ENCODE results near the gene MEIOB.
"Not testable (repeated sequence)": the region's sequence is repeated elsewhere in the genome, so short reads cannot be mapped to it uniquely, and the experiment has no call there.

Gene MEIOB

DNA sequence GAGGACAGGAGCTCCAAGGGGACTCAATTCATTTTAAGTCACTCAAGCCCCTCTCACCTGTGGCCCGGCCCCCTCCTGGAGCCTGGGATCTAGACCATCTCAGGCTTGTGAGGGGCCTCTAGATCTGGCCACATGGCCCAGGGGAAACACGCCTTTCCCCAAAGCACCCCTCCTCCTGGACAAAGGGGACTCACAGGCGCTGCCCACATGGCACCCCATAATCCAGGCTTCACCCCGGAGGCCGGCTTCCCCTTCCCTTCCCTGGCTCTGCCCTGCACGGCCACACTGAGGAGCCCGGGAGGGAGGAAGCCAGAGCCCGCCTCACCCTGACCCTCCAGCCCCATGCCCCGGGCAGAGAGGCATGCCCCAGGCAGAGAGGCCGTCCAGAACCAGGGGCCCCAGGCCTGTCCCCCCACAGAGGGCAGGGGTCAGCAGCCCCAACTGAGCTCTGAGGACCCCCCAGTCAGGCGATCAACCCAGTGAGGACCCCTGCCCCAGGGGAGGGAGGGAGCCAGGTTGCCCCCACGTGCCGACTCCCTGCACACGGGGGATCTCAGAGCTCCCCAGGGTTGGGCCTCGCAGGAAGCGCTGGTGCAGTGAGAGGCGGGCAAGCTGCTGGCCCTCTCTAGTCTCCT, 35.4 kb upstream of the MEIOB start:
- DNase-seq (ENCODE audit: low read depth in 2 of 2): no peak

- no peak for DNase-seq (ENCODE audit: low read depth in 2 of 2)
Measured at GRCh38 chr16:1906846-1907165, 34.8 kb upstream of the MEIOB start.

- DNase-seq (ENCODE audit: low read depth in 2 of 2): no peak
Measured at GRCh38 chr16:1906055-1906845, 34.3 kb upstream of the MEIOB start.

DNA sequence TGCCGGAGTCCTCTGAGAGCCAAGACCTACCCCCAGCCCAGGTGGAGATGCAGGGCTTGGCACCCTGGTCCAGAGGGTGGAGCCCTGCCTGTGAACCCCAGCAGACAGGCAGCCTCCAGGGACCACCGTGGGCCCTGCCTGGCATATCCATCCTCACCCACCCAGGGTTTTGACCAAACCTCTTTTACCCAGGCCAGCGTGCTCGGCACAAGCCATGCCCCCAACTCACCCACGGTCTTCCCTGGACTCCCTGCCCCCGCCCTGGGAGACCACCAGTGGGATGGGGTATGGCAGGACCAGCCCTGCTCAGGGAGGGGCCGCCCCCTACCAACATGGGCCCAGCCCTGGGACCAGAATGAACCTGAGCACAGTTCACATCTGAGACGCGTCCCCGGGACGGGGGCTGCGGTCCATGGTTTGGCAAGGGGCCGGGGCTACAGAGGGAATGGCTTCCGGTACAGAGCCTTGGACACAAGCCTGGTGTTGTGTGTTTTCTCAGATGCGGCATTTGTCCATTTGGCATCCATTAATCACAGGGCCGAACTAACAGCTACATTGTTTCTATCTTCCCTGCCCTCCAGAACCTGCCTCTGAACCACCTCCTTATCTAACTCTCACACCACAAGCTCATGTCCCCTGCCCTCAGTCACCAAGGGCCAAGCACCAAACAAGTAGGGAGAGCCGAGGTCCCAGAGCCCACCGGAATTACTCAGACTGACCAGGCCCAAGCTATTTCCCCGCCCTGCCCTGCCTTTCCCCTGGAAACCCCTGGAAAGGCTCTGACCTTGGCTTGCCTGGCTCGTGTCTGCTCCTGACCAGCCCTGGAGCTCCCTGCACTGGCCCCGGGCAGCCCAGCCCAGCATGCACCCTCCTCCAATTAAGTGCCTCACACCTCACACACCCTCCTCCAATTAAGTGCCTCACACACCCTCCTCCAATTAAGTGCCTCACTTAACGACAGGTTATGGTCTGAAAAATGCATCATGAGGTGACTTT, 32.2 kb upstream of the MEIOB start:
- DNase-seq (ENCODE audit: low read depth in 2 of 2): no peak

GRCh38 chr16:1903220-1903574, 31.2 kb upstream of the MEIOB start:
- no peak for DNase-seq (ENCODE audit: low read depth in 2 of 2)

DNA sequence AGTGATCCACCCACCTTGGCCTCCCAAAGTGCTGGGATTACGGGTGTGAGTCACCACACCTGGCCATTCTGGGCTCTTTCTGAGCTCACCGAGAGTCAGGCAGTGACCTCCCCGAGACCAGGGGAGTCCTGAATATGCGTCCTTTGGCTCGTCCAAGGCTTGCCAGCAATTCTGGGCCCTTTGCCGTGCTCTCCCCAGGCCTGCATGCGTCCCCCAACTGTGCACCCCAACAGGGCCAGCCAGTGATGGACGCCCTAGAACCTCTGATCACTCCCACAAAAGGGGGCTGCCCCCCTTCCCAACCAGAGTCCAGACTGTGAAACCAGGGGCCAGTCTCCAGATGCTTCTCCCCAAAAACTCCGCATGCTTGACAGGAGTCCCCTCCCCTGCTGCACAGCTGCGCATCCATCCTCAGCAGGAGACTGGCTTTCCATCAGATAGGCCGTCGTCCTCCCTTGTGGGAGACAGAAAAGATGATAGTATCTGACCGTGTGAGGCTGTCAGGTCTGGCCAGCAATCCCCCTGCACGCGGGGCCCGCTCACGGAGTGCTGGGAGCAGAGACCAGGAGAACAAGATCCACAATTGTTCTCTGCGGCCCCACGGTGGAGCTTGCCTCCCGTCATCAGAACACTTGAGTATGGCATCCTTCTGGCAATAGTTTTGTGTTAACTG, 30.7 kb upstream of the MEIOB start:
- no peak for DNase-seq (ENCODE audit: low read depth in 2 of 2)

DNA sequence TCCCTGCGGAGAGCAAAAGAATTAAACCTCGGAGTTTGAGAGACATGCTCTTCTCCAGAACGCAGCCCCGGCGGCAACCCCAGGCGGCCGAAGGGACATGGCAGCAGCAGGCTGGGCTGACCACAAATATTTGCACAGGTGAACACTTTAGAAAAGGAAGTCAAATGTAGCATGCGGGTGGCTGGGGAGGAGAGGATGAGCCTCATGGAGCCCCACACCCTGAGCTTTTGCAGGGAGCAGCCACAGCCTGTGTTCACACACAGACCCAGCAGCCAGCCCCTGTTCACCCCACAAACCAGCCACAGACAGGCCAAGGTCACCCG, 28.4 kb upstream of the MEIOB start:
- no peak for DNase-seq (ENCODE audit: low read depth in 2 of 2)

DNA sequence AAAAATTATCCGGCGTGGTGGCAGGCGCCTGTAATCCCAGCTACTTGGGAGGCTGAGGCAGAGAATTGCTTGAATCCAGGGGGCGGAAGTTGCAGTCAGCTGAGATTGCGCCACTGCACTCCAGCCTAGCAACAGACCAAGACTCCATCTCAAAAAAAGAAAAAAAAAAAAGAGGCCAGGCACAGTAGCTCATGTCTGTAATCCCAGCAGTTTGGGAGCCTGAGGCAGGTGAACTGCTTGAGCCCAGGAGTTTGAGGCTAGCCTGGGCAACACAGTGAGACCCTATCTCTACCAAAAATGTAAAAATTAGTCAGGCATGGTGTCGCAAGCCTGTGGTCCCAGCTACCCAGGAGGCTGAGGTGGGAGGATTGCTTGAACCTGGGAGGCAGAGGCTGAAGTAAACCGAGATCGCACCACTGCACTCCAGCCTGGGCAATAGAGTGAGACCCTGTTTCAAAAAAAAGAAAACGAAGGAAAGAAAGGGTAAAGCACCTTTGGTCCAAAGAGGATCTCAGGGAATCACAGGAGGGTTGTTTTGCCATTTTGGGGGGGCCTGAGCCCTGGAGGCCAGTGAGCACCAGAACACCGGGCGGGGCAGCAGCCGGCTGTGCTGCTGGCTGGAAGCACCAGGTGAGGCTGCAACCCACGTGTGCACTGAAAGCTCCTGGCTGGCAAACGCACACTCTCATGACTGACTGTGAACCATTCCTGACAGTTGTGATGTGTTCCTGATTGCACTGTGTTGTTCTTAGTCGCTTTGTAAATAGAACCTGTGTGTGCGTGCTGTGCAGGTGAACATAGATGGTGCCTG, 27.9 kb upstream of the MEIOB start:
- DNase-seq (ENCODE audit: low read depth in 2 of 2): no peak

DNA sequence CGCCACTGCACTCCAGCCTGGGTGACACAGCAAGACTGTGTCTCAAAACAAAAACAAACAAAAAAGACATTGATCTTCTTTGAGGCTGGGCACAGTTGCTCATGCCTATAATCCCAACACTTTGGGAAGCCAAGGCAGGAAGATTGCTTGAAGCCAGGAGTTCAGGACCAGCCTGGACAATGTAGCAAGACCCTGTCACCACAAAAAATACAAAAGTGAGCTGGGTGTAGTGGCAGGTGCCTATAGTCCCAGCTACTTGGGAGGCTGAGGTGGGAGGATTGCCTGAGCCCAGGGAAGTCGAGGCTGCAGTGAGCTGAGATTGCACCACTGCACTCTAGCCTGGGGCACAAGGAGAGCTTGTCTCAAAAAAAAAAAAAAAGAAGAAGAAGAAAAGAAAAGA, 25.7 kb upstream of the MEIOB start:
- not testable (repeated sequence) for DNase-seq (ENCODE audit: low read depth in 2 of 2)

- DNase-seq (ENCODE audit: low read depth in 2 of 2): no peak
Measured at GRCh38 chr16:1895949-1896675, 24.1 kb upstream of the MEIOB start.

GRCh38 chr16:1895068-1895467, 23.1 kb upstream of the MEIOB start:
- DNase-seq (ENCODE audit: low read depth in 2 of 2): no peak

DNA sequence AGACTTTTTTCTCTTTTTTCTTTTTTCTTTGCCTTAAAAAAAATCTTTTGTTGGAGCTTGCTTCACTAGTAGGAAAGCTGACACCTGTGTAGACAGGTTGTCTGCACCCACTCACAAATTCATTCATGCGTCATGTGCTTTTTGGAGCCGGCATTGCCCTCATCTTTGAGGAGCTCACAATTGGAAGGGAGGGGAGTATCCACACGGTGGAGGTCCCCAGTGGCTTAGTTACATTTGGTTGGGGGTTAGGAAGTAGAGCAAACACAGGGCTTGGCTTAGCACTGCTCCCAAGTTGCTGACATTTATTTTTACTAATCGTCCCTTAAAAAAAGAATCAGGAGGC, 18.7 kb upstream of the MEIOB start:
- no peak for DNase-seq (ENCODE audit: low read depth in 2 of 2)

- DNase-seq (ENCODE audit: low read depth in 2 of 2): no peak
Measured at GRCh38 chr16:1890024-1890707, 18.2 kb upstream of the MEIOB start.

DNA sequence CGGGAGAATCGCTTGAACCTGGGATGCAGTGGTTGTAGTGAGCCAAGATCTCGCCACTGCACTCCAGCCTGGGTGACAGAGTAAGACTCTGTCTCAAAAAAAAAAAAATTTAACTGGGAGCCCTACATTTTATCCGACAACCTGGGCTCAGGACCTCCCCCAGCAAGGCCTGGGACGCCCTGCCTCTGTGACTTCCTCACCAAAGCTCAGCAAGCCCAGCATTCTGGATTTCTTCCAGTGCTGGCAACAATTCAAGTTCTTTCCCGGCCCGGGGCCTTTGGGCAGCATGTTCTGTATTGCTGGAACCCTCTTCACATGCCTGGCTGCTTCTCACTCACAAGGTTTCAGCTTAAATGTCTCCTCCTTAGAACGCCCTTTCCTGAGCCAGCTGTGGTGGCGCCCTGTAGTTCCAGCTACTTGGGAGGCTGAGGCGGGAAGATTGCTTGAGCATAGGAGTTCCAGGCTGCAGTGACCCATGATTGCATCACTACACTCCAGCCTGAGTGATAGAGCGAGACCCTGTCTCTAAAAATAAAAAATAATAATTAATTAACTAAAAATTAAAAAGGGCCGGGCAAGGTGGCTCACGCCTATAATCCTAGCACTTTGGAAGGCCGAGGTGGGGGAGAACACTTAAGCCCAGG, 15.9 kb upstream of the MEIOB start:
- no peak for DNase-seq (ENCODE audit: low read depth in 2 of 2)

GRCh38 chr16:1884889-1885288, 12.9 kb upstream of the MEIOB start:
- no peak for DNase-seq (ENCODE audit: low read depth in 2 of 2)

GRCh38 chr16:1884155-1884760, 12.3 kb upstream of the MEIOB start:
- no peak for DNase-seq (ENCODE audit: low read depth in 2 of 2)

DNA sequence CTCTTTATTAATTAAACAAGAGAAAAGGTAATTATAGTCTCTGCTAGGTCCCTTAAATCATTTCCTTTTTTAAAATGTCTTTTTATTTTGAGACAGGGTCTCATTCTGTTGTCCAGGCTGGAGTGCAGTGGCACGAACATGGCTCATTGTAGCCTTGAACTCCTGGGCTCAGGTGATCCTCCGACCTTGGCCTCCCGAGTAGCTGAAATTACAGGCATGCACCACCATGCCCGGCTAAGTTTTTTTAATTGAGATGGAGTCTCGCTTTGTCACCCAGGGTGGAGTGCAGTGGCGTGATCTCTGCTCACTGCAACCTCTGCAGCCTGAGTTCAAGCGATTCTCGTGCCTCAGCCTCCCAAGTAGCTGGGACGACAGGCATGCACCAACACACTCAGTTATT, 9.2 kb upstream of the MEIOB start:
- not testable (repeated sequence) for DNase-seq (ENCODE audit: low read depth in 2 of 2)

- DNase-seq (ENCODE audit: low read depth in 2 of 2): no peak
Measured at GRCh38 chr16:1879477-1879876, 7.5 kb upstream of the MEIOB start.

GRCh38 chr16:1878256-1878655, 6.3 kb upstream of the MEIOB start:
- DNase-seq (ENCODE audit: low read depth in 2 of 2): no peak
